Measurements from ENCODE around the gene AP1AR.

GRCh38 chr4:112296949-112297880 lies 65.6 kb downstream of the AP1AR start, which contains the start of gene ALPK1:
- TF ChIP-seq, protein P1, sequence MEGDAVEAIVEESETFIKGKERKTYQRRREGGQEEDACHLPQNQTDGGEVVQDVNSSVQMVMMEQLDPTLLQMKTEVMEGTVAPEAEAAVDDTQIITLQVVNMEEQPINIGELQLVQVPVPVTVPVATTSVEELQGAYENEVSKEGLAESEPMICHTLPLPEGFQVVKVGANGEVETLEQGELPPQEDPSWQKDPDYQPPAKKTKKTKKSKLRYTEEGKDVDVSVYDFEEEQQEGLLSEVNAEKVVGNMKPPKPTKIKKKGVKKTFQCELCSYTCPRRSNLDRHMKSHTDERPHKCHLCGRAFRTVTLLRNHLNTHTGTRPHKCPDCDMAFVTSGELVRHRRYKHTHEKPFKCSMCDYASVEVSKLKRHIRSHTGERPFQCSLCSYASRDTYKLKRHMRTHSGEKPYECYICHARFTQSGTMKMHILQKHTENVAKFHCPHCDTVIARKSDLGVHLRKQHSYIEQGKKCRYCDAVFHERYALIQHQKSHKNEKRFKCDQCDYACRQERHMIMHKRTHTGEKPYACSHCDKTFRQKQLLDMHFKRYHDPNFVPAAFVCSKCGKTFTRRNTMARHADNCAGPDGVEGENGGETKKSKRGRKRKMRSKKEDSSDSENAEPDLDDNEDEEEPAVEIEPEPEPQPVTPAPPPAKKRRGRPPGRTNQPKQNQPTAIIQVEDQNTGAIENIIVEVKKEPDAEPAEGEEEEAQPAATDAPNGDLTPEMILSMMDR (IDR thresholded peaks at IDR 0.05): no peak
- peak; percentile 24 to 68 (median 67) for TF ChIP-seq POLR2A (IDR thresholded peaks at IDR 0.05)

All from body of pancreas (tissue), 4 donors.